CD4-positive, alpha-beta T cell treated with Interleukin-6 at 100 ng/mL for 8 hours (primary cell): ENCODE results near the gene CA14.
A peak's percentile ranks its signal among the peaks of the same experiment; 100 is the strongest.
"Not testable (repeated sequence)": the region's sequence is repeated elsewhere in the genome, so short reads cannot be mapped to it uniquely, and the experiment has no call there.

Source experiments
- DNase-seq: peaks from one replicate; pipeline ENCODE4 v3.0.0-alpha.2; 2020; ENCODE audit warnings: mixed read lengths, low spot score

The CA14 gene

GRCh38 chr1:150236614-150237100, 20.9 kb upstream of the CA14 start:
- no peak for DNase-seq

- not testable (repeated sequence) for DNase-seq
Observed at GRCh38 chr1:150237176-150237575, 20.4 kb upstream of the CA14 start.

GRCh38 chr1:150237746-150238145, 19.8 kb upstream of the CA14 start:
- DNase-seq: no peak

- DNase-seq: no peak
Observed at GRCh38 chr1:150243003-150243402, 14.6 kb upstream of the CA14 start.

- DNase-seq: no peak
Observed at GRCh38 chr1:150249936-150250335, 7.6 kb upstream of the CA14 start.

GRCh38 chr1:150256198-150256553, 1.4 kb upstream of the CA14 start:
- no peak for DNase-seq

- DNase-seq: no peak
Observed at GRCh38 chr1:150256554-150257341, 826 bp upstream of the CA14 start.

GRCh38 chr1:150259217-150259616, 1.6 kb downstream of the CA14 start:
- no peak for DNase-seq

- DNase-seq: no peak
Observed at GRCh38 chr1:150259758-150260669, 2.4 kb downstream of the CA14 start.

GRCh38 chr1:150261367-150261766, 3.8 kb downstream of the CA14 start:
- DNase-seq: no peak

- no peak for DNase-seq
Observed at GRCh38 chr1:150262388-150263320, 5.1 kb downstream of the CA14 start.

GRCh38 chr1:150263549-150263948, 6.0 kb downstream of the CA14 start:
- DNase-seq: no peak

- DNase-seq: no peak
Observed at GRCh38 chr1:150267896-150268295, 10.3 kb downstream of the CA14 start.

GRCh38 chr1:150268340-150268704, 10.7 kb downstream of the CA14 start:
- peak; percentile 27 for DNase-seq

- DNase-seq: peak; percentile 93
Observed at GRCh38 chr1:150268705-150269403, 11.3 kb downstream of the CA14 start, which contains the start of gene APH1A. Gene APH1A, minus strand, starts transcription at chr1:150269016. Its CDS starts 206 bp downstream, at chr1:150268810.

- DNase-seq: no peak
Observed at GRCh38 chr1:150269451-150269850, 11.9 kb downstream of the CA14 start.

GRCh38 chr1:150271291-150271959, 13.9 kb downstream of the CA14 start:
- no peak for DNase-seq

- DNase-seq: no peak
Observed at GRCh38 chr1:150273311-150273710, 15.7 kb downstream of the CA14 start.

- DNase-seq: no peak
Observed at GRCh38 chr1:150280138-150280707, 22.6 kb downstream of the CA14 start.

- peak; percentile 61 for DNase-seq
Observed at GRCh38 chr1:150281221-150281757, 23.7 kb downstream of the CA14 start.
